Stimulated activated CD4-positive, alpha-beta T cell treated with anti-CD3 and anti-CD28 coated beads, Interleukin-15, amount 100 ng/mL, for 48 hours (primary cell): ENCODE results near the gene ITPKA.

Experiments used
- DNase-seq, 2 donors: peaks; one replicate each; pipeline ENCODE4 v3.0.0-alpha.2; 2020; ENCODE audit warnings: low read depth in 2 of 2

Gene ITPKA

GRCh38 chr15:41510728-41511127, 17.1 kb downstream of the ITPKA start:
- DNase-seq, result no peak

- no peak for DNase-seq
These were observed 17.7 kb downstream of the ITPKA start for GRCh38 chr15:41511331-41511898.

GRCh38 chr15:41511899-41512369, 18.3 kb downstream of the ITPKA start:
- DNase-seq, result no peak

- DNase-seq, result no peak
These were observed 18.9 kb downstream of the ITPKA start for GRCh38 chr15:41512512-41512939.

- no peak for DNase-seq
These were observed 19.3 kb downstream of the ITPKA start for GRCh38 chr15:41512940-41513505.

- DNase-seq, result no peak
These were observed 20.0 kb downstream of the ITPKA start, which contains the start of gene LTK for GRCh38 chr15:41513506-41514227. Gene LTK, minus strand, starts transcription at chr15:41513827. Its CDS starts 118 bp downstream, at chr15:41513709.

GRCh38 chr15:41517895-41518449, 24.3 kb downstream of the ITPKA start:
- DNase-seq, result no peak

- no peak for DNase-seq
These were observed 27.0 kb downstream of the ITPKA start for GRCh38 chr15:41520636-41521035.

GRCh38 chr15:41521614-41522013, 27.9 kb downstream of the ITPKA start:
- no peak for DNase-seq

- DNase-seq, result no peak
These were observed 29.4 kb downstream of the ITPKA start for GRCh38 chr15:41523097-41523496.

GRCh38 chr15:41530363-41530956, 36.8 kb downstream of the ITPKA start:
- no peak for DNase-seq

- no peak for DNase-seq
These were observed 41.9 kb downstream of the ITPKA start for GRCh38 chr15:41535544-41535943.

- DNase-seq, result no peak
These were observed 43.2 kb downstream of the ITPKA start for GRCh38 chr15:41536866-41537265.

- DNase-seq, result no peak
These were observed 49.8 kb downstream of the ITPKA start for GRCh38 chr15:41543521-41543870.

- no peak for DNase-seq
These were observed 51.0 kb downstream of the ITPKA start for GRCh38 chr15:41544650-41545015.

GRCh38 chr15:41545218-41545617, 51.5 kb downstream of the ITPKA start:
- DNase-seq, result no peak

- DNase-seq, result no peak
These were observed 53.4 kb downstream of the ITPKA start for GRCh38 chr15:41546851-41547786.

- no peak for DNase-seq
These were observed 56.5 kb downstream of the ITPKA start for GRCh38 chr15:41550066-41550775.
